Measurements from ENCODE around the gene PSKH1. TPM values are rescaled to one million over a fixed set of nuclear protein-coding genes. Genes with fewer than 3 reads are reported as not detected.
A peak's percentile ranks its signal among the peaks of the same experiment; 100 is the strongest.

PSKH1 gene
- total and polyA plus RNA-seq, 2 experiments from 2014 or later: 29.2 to 44.6 TPM

DNA sequence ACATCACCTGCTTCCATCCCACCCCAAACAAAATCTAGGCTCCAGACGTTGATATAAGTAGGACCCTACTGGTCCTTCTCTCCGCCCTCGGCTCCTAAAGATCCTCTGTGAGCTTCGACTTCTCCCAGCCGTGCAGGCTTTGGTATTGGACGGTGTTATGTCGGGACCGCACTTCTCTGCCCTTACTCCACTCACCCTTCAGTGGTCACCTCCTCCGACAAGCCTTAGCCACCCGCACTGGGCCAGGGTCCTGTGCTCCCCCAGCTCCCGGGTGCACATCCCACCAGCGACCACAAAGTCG is 42.0 kb downstream of the PSKH1 start:
- peaks cover 24% of the 10 kb centered on the region for H3K79me2 ChIP-seq
- no peaks in the 10 kb centered on the region for H3K27me3 ChIP-seq
- no peak for DNase-seq (ENCODE audit: low spot score)
- H3K9me3 ChIP-seq (ENCODE audit: low read depth): no peaks in the 10 kb centered on the region
- no peak overlapping the region for H3K27ac ChIP-seq
- no peaks in the 10 kb centered on the region for H3K36me3 ChIP-seq (replicated peaks; ENCODE audit: insufficient read depth, low read depth)
- H4K20me1 ChIP-seq (ENCODE audit: insufficient read depth, poor library complexity, severe bottlenecking): no peaks in the 10 kb centered on the region
- H2AFZ ChIP-seq: no peak overlapping the region
- peak overlapping the region; percentile 8 for H3K4me3 ChIP-seq
- H3K4me1 ChIP-seq (ENCODE audit: insufficient read depth): peaks cover 8% of the 10 kb centered on the region
- 12% methylated on average over 13 of the region's 13 CpGs for WGBS (ENCODE audit: low lambda C conversion rate, missing lambda C conversion rate)
- H3K9me2 ChIP-seq (replicated peaks; ENCODE audit: insufficient read depth): no peaks in the 10 kb centered on the region
- TF ChIP-seq, protein P1, sequence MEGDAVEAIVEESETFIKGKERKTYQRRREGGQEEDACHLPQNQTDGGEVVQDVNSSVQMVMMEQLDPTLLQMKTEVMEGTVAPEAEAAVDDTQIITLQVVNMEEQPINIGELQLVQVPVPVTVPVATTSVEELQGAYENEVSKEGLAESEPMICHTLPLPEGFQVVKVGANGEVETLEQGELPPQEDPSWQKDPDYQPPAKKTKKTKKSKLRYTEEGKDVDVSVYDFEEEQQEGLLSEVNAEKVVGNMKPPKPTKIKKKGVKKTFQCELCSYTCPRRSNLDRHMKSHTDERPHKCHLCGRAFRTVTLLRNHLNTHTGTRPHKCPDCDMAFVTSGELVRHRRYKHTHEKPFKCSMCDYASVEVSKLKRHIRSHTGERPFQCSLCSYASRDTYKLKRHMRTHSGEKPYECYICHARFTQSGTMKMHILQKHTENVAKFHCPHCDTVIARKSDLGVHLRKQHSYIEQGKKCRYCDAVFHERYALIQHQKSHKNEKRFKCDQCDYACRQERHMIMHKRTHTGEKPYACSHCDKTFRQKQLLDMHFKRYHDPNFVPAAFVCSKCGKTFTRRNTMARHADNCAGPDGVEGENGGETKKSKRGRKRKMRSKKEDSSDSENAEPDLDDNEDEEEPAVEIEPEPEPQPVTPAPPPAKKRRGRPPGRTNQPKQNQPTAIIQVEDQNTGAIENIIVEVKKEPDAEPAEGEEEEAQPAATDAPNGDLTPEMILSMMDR (IDR thresholded peaks at IDR 0.05; ENCODE audit: poor library complexity): no peak
- no peak for TF ChIP-seq EZH2 (IDR thresholded peaks at IDR 0.05; ENCODE audit: borderline replicate concordance)
- TF ChIP-seq EZH2phosphoT487 (IDR thresholded peaks at IDR 0.05; ENCODE audit: low read depth, severe bottlenecking, unreplicated experiment): no peak
- H3K4me2 ChIP-seq: peak overlapping the region; percentile 86

DNA sequence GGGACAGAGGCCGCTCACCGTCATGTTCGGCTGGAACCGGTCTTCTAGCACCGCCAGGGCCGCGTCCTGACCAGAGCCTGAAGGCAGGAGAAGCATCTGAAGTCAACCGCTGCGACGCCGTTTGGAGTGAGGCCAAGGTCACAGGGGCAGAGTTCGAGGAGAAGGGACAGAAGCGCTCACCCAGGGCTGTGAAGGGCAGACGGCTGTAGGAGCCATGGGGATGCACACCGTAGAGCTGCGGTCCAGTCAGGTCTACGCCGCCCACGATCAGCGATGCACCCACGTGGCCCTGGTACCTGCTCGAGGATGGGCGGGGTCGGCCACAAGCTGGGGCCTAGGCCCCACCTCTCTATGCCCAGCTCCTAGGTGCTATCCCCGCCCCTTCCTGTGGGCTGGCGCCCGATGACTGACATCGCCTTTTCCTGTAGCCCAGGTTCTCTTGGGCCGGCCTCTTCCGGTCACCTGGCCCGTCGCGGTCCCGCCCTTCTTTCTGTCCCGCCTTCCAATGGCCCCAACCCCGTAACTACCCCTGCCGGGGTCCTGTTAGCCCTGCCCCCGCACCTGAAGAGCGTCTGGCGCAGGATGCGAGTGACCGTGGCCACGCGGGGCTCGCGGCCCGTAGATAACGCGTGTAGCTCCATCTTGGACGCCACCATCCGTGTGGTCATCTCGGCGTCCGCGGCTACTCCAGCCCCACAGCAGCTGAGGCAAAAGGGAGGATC is 42.5 kb downstream of the PSKH1 start:
- TF ChIP-seq EZH2 (IDR thresholded peaks at IDR 0.05; ENCODE audit: borderline replicate concordance): no peak
- TF ChIP-seq EZH2phosphoT487 (IDR thresholded peaks at IDR 0.05; ENCODE audit: low read depth, severe bottlenecking, unreplicated experiment): no peak
- TF ChIP-seq, protein P1 (IDR thresholded peaks at IDR 0.05; ENCODE audit: poor library complexity): no peak
- H3K4me1 ChIP-seq (ENCODE audit: insufficient read depth): peaks cover 8% of the 10 kb centered on the region

DNA sequence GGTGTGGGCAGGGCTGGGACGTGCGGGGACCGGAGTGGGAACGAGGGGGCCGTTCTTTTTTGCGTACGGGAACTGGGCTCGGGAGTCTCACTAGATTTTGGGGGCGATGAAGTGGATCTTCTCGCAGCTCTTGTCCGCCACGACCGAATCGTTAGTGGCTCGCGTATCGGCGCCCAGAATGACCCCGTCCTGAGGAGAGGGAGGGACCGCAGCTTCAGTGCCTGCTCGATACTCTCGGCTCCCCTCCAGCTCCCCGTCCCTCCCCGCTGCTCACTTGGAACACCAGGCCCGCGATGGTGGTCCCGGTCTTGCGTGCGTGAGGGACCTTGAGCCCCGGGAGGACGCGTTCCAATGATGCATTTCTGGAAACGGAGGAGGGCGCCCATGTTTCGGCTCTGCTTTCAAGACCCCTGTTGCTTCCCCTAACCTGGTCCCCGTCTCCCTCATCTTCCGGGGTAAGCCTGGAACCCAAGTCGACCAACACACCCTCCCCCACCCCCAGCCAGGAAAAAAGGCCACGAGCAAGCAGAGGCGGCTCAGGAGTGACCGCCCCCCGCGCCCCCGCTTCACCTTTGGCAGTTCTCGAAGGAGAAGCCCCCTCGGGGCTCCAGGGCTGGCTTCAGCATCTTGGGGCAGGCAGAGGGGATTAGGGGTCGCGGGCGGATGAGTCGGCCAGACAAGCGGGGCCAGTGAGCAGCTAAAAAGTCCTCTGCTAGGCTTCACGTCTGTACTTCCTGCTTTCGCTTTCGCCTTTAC is 43.2 kb downstream of the PSKH1 start, which contains the start of gene PSMB10:
PSMB10 (minus strand) TSS at position 727 of the 756 bp plus-strand sequence; CDS start at position 626, 101 bp downstream.
- Histone ChIP-seq H2AFZ (peak within 1 kb of the TSS; percentile 46), H3K36me3 (replicated peaks; ENCODE audit: insufficient read depth, low read depth) (no peaks in the 10 kb centered on the region), H3K27me3 (no peaks in the 10 kb centered on the region), H3K4me1 (ENCODE audit: insufficient read depth) (peaks cover 8% of the 10 kb centered on the region), H3K79me2 (peaks cover 24% of the 10 kb centered on the region), H4K20me1 (ENCODE audit: insufficient read depth, poor library complexity, severe bottlenecking) (no peaks in the 10 kb centered on the region), H3K4me2 (peak within 1 kb of the TSS; percentile 83), H3K27ac (peak within 1 kb of the TSS; percentile 90), H3K4me3 (peak within 1 kb of the TSS; percentile 87), H3K9me3 (ENCODE audit: low read depth) (no peaks in the 10 kb centered on the region), H3K9me2 (replicated peaks; ENCODE audit: insufficient read depth) (no peaks in the 10 kb centered on the region)
- under 1% methylated on average over 47 of the region's 54 CpGs for WGBS (ENCODE audit: low lambda C conversion rate, missing lambda C conversion rate)
- TF ChIP-seq EZH2 (IDR thresholded peaks at IDR 0.05; ENCODE audit: borderline replicate concordance): no peak
- TF ChIP-seq, protein P1 (IDR thresholded peaks at IDR 0.05; ENCODE audit: poor library complexity): no peak
- peak; percentile 78 for DNase-seq (ENCODE audit: low spot score)

More for the DNA sequence above, 42.5 kb downstream of the PSKH1 start:
- Histone ChIP-seq H3K9me3 (ENCODE audit: low read depth) (no peaks in the 10 kb centered on the region), H3K27me3 (no peaks in the 10 kb centered on the region), H3K9me2 (replicated peaks; ENCODE audit: insufficient read depth) (no peaks in the 10 kb centered on the region), H2AFZ (peak overlapping the region; percentile 46), H3K79me2 (peaks cover 24% of the 10 kb centered on the region), H3K4me3 (peak overlapping the region; percentile 87), H3K27ac (peak overlapping the region; percentile 90), H4K20me1 (ENCODE audit: insufficient read depth, poor library complexity, severe bottlenecking) (no peaks in the 10 kb centered on the region), H3K36me3 (replicated peaks; ENCODE audit: insufficient read depth, low read depth) (no peaks in the 10 kb centered on the region), H3K4me2 (peak overlapping the region; percentile 86)
- 1% methylated on average over 42 of the region's 55 CpGs for WGBS (ENCODE audit: low lambda C conversion rate, missing lambda C conversion rate)
- peak; percentile 98 for DNase-seq (ENCODE audit: low spot score)
